DLD1 (cell line): ENCODE measurements around the gene USP48.

Experiments
- in situ Hi-C: cut with HindIII; loops from 2 replicates; pipeline ENCODE4 v1.10.0; 2017; ENCODE audit warnings: low sequenced_read_pairs

USP48 gene

DNA sequence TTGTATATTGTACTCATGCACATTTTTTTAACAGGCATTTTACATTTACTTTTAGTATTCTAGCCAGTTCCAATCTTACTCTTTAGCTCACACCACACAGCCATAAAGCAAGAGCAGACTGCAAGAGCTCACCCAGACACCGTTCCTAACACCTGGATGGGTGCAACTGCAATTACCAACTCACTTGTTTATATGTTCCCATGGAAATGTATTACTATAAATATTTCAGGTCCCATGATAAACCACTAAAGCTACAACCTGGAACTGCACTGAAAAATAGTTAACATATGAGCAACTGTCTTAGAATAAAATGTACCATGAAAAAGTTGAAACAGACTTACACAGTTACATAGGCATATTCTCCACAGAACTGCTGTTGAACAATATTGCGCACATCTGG, 30.8 kb downstream of the USP48 start:
- in situ Hi-C loops, result no loop called here

DNA sequence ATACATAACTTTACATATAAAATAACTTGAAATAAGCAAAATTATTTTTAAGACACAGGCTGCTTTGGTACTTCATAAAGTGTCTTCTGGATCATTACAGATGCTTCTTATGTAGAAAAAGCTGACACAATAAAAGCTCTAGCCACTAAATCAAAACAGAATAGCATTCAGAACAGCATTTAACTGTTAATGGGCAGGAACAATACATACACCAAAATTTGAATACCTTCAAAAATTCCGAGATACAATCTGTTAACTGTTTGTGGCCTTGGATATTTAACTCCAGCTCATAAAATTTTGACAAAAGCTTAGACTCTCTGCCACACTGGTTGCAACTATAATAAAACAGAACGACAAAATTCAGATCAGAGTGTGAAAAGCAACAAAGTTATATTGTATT, 31.7 kb downstream of the USP48 start:
- in situ Hi-C loops, result no loop called here

DNA sequence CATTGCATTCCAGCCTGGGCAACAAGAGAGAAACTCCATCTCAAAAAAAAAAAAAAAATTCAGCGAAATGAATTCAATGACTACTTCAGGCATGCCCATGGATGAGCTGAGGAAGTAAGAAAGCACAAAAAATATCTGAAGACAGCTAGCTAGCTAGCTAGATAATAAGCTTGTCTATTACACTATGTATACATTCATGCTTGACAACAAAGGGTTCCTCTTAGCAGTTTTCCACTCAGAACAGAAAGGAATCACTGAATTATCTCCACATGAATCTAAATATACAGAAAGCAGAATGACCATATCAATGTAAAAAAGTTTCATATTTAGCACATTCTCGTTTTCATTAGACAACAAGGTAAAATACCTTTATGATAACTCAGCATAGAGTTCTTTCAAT, 32.1 kb downstream of the USP48 start:
- in situ Hi-C loops, result no loop called here

DNA sequence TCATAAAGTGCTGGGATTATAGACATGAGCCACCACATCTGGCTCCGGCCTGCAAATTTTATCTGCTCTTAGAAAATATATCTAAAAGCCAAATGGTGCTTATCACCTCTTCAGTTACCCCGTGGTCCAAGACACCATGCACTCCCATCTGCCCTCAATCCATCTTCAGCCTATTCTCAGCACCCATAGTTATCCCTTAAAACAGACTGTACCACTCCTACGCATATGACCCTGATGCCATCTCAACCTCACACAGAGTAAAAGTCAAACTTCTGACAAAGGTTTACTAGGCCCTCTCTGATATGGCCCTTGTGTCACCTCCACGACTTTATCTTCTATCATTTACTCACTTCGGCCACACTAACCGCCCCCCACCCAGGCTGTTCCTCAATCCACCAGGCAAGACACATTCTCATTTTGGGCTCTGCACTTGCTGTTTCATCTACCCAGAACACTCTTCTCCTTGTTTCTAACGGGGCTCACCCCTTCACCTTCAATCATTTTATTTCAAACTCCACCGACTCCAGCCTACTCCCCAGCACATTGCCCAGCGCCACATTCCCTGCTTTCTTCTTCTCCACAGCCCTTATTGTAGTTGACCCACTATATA, 33.0 kb downstream of the USP48 start:
- in situ Hi-C loops, result no loop called here

DNA sequence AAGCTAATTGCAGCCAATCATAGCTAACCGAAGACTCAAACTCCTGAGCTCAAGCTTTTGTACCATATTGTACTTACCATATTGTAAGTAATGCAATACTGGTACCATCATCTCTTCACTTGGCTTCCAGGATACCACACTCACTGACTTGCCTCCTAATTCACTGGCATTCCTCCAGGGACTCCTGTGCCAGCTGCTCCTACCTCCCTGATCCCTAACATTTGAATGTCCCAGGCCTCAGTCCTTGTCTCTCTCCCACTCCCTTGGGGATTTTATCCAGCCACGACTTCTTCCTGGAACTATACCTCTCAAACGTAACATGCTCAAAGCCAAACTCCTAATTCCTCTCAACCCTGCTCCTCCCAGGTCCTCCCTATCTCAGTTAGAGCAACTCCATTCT, 33.8 kb downstream of the USP48 start:
- in situ Hi-C loops, result no loop called here

DNA sequence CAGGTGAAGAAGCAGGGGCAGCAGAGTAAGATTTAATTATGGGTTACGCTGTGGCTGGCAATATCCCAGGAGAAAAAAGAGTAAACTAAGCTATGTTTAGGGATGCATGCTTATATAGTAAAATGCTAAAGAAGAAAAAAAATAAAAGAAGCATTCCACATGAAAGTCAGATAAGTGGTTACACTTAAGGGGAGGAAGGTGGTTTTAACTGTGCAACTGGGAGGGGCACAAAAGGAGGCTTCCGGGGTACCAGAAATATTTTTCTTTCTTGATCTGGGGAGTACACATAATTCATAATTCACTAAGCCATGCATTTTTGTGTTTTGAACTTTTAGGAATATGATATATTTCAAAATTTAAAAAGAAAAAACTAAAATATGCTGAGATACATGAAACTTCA, 39.5 kb downstream of the USP48 start:
- in situ Hi-C loops, result no loop called here

DNA sequence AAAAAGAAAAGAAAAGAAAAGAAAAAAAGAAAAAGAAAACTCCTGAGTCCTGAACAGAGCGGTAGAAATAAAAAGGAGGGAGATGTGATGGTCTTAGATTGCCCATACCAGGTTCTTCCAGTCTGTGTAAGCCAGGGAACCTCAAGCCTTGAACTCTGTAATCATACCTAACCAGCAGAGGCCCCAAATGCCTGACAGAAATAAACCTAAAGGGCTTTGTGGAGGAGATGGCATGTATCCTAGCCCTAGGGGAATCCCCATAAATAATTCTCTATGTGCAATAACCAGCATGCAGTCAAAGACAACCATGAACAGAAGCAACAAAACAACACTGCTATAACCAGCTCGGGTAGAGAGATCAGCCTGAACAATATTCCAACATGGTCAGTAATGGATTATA, 40.4 kb downstream of the USP48 start:
- in situ Hi-C loops, result no loop called here

DNA sequence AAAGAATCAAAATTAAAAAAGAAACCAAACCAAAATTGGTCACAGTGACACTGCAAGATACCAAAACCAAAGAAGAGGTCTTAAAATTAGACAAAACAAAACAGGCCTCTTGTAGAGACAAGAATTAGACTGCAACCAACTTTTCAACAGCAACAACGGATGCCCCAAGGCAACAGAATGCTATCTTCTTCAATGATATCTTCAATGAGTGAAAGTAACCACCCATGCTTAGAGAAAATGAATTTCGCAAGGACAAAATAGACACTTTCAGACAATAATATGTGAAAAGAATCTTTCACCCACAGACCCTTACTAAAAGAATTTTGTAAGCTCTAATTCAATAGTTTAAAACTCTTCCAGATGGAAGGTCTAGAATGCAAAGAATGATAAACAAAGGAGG, 41.7 kb downstream of the USP48 start:
- in situ Hi-C loops, result no loop called here

DNA sequence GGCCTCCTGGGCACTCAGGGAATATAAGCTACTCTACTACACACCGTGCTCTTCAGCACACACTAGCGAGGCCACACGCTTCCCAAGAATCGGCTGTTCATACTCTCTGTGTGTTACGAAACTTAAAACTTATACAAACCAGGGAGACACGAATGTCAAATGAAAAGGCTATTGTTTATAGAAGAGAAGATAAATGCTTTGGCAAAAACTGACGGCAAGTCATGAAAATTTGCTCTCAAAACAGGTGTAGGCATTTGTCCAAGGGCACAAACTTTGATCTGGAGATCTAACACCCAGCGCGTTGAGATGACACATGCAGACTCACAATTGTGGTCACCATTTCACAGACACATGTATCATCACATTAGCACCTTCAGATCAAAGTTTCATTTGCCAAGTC, 46.1 kb downstream of the USP48 start:
- in situ Hi-C loops, result no loop called here

DNA sequence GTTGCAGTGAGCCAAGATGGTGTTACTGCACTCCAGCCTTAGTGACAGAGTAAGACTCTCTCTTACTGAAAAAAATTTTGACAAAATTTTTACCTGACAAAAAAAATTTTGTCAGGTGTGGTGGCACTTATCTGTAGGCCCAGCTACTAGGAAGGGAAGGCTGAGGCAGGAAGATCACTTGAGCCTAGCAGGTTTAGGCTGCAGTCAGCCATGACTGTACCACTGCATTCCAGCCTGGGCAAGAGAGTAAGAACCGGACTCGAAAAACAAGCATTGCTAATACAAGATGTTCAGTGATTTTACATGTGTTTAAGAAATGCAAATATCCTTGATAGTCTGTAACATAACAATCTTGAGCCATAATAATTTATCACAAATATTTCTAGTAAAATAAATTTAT, 46.9 kb downstream of the USP48 start:
- in situ Hi-C loops, result no loop called here

DNA sequence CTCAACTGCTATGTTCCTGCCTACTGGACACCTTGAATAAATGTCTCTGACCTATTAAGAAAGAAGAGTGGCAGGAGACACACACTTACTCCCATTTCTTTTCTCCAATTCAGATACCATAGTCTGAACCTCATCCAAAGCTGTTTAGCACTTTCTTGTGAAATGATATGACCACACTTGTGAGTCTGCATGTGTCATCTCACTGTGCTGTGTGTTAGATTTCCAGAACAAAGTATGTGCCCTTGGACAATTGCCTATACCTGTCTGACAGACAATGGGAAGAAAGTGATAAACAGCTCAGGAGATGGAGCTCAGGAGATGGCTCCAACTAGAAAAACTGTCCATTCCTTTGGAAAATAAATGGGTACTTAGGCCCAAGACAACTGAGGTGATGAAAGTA, 48.4 kb downstream of the USP48 start:
- in situ Hi-C loops, result no loop called here

DNA sequence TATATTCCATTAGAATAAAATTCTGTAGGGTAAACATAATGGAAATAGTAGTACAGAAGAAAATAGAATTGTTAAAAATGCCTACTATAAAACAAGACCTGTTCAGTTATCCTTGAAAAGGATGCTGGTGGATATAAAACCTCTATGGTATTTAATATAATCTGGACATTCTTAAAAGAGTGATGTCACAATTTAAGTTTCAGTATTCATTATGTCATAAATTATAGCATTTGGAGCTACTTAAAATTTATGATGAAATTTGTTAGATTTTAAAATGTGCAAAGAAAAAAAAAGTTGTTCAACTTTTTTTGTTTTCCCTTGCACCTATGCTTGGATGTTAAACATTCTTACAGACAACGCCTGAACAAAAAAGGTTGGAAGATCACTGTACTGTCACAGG, 50.3 kb downstream of the USP48 start:
- in situ Hi-C loops, result no loop called here

DNA sequence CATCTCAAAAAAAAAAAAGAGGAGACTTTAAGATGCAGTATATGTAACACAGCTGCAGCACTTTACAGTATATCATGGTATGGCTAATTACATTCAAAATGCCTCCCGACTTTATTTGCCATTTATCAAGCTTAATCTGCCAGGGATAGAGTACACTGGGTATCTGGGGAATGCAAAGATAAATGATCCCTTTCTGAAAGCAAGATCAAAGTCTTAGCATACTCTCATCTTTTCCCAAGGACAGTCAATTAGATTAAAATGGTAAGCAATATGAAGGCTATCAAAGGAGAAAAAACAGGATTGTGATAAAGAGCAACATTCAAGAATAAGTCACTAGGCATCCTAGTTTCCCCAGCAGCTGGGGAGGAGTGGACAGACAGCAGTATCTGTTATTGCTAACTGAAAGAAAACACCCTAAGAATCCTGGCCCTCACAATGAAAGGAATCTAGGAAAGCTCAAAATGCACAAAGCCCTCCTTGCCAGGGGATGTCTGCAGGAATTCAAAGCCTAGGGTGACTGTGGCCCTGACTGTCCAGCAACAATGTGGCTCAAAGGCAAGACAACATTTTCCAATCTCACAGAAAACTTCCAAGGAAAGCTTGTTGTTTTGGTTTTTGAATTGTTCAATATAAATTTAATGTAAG, 57.1 kb downstream of the USP48 start:
- in situ Hi-C loops, result no loop called here

DNA sequence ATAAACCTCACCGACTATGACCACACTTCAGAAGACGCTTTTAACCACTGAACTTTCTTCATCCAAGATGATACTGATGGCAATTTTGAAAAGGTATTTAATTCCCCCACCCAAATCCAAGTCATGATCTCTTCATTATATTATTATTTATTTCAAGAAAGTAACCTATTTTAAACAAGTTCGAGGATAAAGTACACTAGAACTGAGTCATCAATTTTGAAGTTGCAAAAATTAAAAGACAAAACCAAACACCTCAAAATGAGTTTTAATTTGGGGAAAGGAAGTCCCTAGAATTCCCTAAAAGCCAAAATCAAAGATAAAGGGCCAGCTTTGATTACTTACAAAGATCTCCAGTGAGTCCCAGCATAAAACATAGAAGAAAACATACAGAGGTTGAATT, 58.4 kb downstream of the USP48 start:
- in situ Hi-C loops, result no loop called here

DNA sequence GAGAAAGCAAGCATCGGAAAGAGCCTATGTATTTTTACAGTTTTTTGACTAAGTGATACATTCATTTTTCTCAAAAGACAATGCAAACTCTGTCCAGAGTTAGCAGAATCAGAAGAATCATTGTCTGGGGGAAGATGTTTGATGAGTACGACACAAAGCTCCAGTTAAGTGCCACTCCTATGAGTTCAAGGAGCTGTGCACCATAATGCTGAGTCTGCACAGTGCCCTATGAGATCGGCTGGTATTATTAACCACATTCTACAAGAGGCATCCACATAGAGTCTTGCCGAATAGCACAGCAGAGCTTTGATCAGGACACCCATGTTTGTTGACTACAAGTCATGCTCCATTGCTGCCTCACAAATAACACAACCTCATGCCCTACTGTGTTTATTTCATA, 58.9 kb downstream of the USP48 start:
- in situ Hi-C loops, result no loop called here

DNA sequence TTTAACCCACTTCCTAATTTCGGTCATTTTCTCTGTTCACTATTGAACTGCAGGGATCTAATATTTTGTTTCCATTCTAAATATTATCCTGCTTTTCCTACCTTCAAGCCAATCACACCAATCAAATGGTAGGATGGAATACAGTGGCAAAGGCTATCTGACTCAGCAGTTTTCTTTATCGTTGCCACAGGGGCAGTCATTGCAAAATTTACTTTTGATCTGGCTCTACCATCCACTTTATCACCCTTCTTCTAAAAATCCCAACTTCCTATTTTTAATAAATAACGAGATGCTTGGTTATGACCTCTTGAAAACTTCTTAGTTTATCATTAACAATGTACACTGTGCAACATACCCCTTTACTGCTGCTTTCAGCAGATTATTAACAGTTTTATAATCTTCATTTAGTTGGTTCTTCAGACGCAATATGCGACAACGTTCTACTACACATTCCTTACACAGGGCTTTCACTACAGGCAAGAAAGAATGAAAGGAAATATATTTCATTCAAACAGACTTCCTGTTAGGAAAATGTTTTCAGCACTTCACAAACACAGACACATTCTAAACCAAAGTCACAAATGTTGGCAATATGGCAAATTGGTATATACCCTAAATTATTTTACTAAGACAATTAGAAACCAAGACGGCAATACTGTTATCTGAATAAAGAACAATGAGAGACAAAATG, 61.5 kb downstream of the USP48 start:
- in situ Hi-C loops, result no loop called here

DNA sequence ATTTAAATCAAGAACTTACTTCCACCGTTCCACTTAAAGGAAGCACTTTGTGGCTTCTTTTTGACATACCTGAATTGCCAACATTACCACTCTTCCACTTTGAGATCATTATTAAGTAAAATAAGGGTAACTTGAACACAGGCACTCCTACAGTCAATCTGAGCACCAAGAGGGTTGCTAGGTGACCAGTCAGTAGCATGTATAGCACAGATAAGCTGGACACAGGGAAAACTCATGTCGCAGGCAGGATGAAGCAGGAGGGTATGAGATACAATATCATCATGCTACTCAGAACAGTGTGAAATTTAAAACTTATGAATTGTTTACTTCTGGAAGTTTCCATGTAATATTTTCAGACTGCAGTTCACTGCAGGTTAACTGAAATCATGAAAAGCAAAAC, 66.8 kb downstream of the USP48 start:
- in situ Hi-C loops, result no loop called here

DNA sequence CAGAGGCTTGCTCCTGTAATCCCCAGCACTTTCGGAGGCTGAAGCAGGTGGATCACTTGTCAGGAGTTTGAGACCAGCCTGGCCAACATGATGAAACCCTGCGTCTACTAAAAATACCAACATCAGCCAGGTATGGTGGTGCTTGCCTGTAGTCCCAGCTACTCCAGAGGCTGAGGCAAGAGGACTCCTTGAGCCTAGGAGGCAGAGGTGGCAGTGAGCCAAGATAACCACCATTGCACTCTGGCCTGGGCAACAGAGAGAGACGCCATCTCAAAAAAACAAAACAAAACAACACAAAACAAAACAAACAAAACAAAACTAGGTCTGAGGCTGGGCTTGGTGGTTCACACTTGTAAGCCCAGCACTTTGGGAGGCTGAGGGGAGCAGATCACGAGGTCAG, 75.1 kb downstream of the USP48 start:
- in situ Hi-C loops, result no loop called here

DNA sequence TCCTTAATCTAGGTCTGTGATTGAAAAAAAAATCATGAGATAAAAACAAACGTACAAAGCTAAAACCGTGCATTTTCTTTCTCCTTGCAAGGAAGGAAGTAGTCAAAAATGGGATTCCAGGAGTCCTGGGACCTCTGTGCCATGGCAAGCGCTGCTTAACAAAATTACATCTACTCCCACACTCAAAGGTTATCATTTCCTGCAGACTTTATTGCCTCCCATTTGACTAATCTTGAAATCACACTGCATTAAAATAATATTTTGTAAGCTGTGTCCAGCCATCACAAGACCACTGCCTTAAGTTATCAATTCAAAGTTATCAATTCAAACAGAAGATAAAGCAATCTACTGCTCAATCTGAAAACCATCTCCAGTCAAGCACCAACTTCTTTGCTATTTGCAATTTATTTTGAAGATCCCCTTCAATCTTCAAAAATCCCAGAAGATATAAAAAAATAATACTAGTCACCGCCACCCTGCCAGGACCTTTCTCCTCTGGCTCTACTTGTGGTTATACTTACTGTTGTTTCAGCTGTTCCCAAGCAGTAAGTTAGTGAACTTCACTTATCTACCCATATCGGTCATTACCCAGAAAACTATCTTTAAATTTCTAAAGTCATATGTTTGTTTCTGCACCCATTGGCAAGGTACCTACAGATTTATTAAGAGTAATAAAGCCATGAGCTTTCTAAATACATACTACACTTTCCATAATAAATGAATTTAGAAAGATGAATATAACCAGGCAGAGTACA, 75.7 kb downstream of the USP48 start:
- in situ Hi-C loops, result no loop called here

DNA sequence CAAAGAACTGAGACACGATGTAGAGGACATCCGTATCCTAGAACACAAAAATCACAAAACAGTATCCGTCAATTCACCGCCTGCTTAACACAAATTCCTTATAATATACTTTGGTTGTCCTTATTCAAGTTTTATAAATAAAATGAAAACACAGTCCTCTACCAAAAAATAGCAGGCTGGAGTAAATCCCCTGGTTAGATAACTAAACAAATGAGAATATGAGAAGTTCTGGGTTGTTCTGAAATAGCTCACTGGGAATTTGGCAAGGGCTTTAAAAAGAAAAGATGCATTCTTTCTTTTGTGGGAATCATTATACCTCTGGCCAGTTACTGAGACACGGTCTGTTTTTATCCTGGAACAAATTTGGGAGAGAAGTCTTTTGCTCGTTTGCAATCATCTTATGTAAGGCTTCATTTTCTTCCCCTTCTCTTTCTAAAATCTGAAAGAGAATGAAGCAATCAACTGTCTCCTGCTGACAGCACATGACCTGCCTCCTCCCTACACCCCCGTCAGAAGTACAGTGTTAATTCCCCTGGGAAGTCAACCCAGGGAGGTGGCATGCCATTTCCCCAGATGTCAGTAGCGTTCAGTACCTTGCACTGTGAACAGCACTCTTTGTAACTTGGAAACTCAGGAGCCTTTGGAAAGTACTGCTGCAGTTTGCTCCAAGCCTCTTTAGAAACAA, 76.7 kb downstream of the USP48 start:
- in situ Hi-C loops, result no loop called here

DNA sequence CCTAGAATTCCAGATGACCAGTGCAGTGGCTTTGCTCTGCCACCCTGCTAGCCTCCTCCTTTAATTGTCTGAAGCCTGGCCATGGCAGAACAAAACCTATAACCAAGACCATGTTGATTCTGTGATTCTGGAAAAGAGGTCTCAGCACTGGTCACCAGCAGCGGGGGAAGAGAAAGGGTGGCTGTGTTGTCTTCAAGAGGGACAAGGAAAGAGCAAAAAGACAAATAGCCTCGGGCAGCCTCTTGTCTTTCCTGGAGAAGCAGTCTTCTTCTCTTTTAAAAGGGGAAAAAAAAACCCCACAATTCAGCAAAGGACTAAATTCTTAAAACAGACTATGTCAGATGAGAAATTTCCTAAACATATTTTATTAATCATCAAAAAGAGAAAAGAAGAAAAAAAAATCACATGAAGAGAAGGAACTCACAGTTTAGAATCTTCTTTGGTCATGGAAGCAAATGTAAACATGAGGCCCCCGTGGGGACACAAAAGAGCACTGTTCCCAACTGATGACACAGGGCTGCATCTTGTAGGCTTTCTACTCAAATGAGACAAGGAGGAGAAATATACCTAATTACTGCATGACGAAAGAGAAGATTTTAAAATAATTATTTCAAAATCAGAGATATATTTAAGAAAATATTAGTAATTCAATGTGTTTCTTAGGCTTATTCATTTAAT, 77.5 kb downstream of the USP48 start:
- in situ Hi-C loops, result no loop called here
